Left lobe of liver (tissue), 2 donors: ENCODE results near the gene DYSF. TPM values are rescaled to one million over a fixed set of nuclear protein-coding genes. Genes with fewer than 3 reads are reported as not detected.

ENCODE experiments used
- ATAC-seq: fragments of 200-7000 bp; cut with Tn5 transposase; one replicate; pipeline ENCODE4 v1.9.1; 2020; ENCODE audit warnings: mild to moderate bottlenecking, moderate library complexity
- DNase-seq: peaks from one replicate; pipeline ENCODE4 v3.0.0-alpha.2; 2020; ENCODE audit warnings: low spot score
- total RNA-seq: library from RNA; stranded (reverse); gene quantifications from one replicate; pipeline ENCODE4 v1.2.1, GENCODE V29; 2021
- donor health status: DM: no; HTN: no; CAD: no; lungs with moderate emphysema.
- donor health status: DM: no; HTN: yes; CAD: no.

The DYSF gene
- total RNA-seq, 1 donor from 2014 or later: 30.0 TPM

GRCh38 chr2:71714601-71715240, 261.4 kb downstream of the DYSF start:
- ATAC-seq (no peak), DNase-seq (no peak)

GRCh38 chr2:71715241-71715750, 261.9 kb downstream of the DYSF start:
- ATAC-seq (no peak), DNase-seq (no peak)

GRCh38 chr2:71715951-71716696, 262.8 kb downstream of the DYSF start:
- no peak for ATAC-seq
- no peak for DNase-seq

- ATAC-seq (peak; percentile 58), DNase-seq (peak; percentile 54)
These were observed 263.6 kb downstream of the DYSF start for GRCh38 chr2:71716697-71717624.

- ATAC-seq (no peak), DNase-seq (no peak)
These were observed 265.3 kb downstream of the DYSF start for GRCh38 chr2:71718686-71719085.

GRCh38 chr2:71719520-71720282, 266.3 kb downstream of the DYSF start:
- ATAC-seq (no peak), DNase-seq (no peak)

- no peak for ATAC-seq
- no peak for DNase-seq
These were observed 266.9 kb downstream of the DYSF start for GRCh38 chr2:71720283-71720560.

GRCh38 chr2:71720596-71721361, 267.4 kb downstream of the DYSF start:
- ATAC-seq: no peak
- DNase-seq: no peak

GRCh38 chr2:71721362-71721665, 268.0 kb downstream of the DYSF start:
- no peak for DNase-seq
- peak; percentile 54 for ATAC-seq

GRCh38 chr2:71721669-71722068, 268.3 kb downstream of the DYSF start:
- ATAC-seq (peak; percentile 59), DNase-seq (no peak)

- no peak for DNase-seq
- ATAC-seq: no peak
These were observed 268.9 kb downstream of the DYSF start for GRCh38 chr2:71722286-71722685.

GRCh38 chr2:71724793-71725192, 271.4 kb downstream of the DYSF start:
- ATAC-seq (no peak), DNase-seq (no peak)

- no peak for DNase-seq
- ATAC-seq: no peak
These were observed 272.5 kb downstream of the DYSF start for GRCh38 chr2:71725836-71726235.

GRCh38 chr2:71727562-71727961, 274.2 kb downstream of the DYSF start:
- no peak for DNase-seq
- no peak for ATAC-seq

GRCh38 chr2:71728036-71728435, 274.7 kb downstream of the DYSF start:
- ATAC-seq (no peak), DNase-seq (no peak)

GRCh38 chr2:71730785-71731383, 277.5 kb downstream of the DYSF start:
- ATAC-seq (no peak), DNase-seq (no peak)

- ATAC-seq (no peak), DNase-seq (no peak)
These were observed 281.3 kb downstream of the DYSF start for GRCh38 chr2:71734620-71735019.

- no peak for DNase-seq
These were observed 282.3 kb downstream of the DYSF start for GRCh38 chr2:71735676-71736075.

More at GRCh38 chr2:71735676-71736075, 282.3 kb downstream of the DYSF start:
- ATAC-seq: no peak
